T-helper 22 cell (primary cell): ENCODE measurements around the gene UBE2D3.
A peak's percentile ranks its signal among the peaks of the same experiment; 100 is the strongest.

Source experiments
- DNase-seq: peaks from one replicate; pipeline ENCODE4 v3.0.0-alpha.2; 2020; ENCODE audit warnings: low read depth

UBE2D3 gene

DNA sequence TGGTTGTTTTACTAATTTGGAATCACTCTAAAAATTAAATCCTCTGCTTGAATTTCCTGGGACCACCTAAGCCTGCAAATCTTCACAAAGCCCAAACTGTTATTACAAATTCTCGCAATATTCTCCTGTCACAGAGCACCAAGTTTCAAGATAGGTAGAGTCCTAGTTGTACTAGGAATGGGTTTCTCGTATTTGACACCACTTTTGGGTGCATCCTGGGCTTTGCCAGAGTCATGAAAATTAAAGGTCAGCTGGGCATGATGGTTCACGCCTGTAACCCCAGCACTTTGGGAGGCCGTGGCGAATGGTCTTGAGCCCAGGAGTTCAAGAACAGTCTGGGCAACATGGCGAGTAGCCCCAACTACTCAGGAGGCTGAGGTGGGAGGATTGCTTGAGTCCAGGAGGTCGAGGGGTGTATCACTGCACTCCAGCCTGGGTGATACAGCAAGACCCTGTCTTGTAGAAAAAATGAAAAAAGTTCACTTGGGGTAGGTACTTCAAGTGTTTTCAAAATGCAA, 36.0 kb downstream of the UBE2D3 start:
- DNase-seq, result no peak

DNA sequence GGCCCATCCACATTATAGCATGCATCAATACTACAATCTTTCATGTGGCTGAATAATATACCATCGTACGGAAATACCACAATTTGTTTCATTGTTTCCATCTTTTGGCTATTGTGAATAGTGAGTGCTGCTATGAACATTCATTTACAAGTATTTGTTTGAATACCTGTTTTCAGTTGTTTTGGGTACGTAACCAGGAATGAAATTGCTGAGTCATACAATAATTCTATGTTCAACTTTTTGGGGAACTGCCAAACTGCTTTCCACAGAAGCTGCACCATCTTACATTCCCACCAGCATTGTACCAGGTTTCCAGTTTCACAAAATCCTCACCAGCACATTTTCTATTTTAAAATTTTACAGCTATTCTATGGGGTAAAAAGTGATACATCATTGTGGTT, 38.0 kb downstream of the UBE2D3 start:
- no peak for DNase-seq

DNA sequence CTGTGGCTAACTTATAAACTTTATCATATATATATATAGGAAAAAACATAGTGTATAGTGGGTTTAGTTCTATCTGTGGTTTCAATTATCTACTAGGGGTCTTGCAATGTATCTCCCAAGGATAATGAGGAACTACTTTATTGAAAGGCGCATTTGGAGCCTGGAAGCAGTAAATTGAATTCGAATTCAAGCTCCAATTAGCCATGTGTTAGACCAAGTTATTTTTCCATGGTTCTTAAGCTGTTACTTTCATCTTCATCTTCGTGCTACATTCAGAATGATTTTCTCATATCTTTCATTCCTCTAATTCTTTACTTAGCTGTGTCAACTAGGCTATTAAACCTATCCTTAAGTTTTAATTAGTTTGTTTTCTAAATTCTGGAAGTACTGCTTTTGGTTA, 39.4 kb downstream of the UBE2D3 start:
- no peak for DNase-seq

DNA sequence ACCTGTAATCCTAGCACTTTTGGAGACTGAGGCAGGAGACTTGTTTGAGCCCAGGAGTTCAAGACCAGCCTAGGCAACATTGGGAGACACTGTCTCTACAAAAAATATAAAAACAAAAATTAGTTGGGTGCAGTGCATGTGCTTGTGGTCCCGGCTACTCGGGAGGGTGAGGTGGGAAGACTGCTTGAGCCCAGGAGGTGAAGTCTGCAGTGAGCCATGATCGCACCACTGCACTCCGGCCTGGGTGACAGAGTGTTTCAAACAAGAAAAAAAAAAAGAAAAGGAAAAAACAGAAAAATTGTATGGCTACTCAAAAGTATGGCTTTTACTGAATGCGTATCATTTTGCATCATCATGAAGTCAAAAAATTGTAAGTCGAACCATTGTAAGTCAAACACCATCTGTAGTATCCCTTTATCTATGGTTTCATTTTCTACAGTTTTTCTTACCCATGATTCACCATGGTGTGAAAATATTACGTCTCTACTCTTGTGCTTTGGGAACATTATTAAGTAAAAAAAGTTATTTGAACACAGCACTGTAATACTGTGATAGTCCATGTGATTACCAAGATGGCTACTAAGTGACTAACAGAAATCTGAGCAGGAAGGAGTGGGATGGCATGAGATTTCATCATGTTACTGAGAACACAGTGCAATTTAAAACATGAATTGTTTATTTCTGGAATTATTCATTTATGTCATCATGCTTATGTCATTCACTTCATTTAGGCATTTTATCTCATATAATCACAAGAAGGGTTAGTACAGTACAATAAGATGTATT, 40.1 kb downstream of the UBE2D3 start:
- DNase-seq, result no peak

DNA sequence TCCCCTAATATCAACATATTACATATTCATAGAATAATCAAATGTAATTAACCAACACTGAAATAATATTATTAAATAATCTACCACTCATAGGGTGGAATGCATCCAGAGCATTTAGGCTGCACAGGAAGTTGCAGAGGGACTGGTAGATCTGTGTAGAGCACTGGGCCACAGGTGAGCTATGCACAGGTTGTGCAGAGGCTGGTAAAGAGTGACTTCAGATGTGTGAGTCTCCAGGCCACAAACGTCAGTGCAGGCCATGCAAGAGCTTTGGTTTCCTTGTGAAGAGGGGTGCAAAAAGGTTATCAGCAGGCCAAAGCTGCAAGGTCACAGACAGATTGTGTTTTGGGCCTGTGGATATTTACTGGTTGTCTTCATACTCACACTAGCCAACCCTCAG, 41.1 kb downstream of the UBE2D3 start:
- no peak for DNase-seq

DNA sequence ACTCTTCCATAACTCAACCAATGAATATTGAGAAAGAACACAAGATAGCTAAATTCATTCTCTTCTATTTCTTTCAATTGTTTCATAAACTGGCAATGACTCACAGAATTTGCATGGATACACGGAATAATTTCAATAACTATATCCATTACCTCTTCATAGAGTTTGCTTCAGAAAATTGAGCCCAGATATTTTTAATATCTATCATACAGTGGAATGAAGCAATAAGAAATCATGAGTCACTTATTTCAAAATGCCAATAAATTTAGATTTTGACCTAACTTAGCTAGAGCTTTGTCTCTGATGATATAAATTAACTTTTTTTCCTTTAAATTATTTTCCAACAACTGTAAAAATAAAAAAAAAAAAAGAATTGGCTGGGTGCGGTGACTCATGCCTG, 44.3 kb downstream of the UBE2D3 start:
- DNase-seq, result no peak

DNA sequence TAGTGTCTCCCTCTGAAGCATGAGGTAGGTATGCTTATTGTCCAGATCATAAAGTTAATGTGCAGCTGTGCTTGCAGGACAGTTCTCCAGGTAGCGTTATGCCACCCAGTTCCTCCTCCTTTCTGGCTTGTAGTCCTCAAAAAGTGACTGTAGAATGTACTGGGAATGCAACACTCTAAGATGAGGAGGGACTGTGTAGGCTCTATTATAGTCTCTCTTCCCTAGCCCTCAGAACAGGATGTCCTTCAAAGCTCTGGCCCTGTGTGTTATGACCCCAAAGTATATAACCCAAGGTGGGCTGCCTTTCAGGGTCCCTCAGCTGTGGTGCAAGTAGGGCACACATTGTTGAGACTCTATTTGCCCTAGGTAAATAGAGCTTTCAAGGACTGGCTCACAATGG, 45.8 kb downstream of the UBE2D3 start:
- no peak for DNase-seq

DNA sequence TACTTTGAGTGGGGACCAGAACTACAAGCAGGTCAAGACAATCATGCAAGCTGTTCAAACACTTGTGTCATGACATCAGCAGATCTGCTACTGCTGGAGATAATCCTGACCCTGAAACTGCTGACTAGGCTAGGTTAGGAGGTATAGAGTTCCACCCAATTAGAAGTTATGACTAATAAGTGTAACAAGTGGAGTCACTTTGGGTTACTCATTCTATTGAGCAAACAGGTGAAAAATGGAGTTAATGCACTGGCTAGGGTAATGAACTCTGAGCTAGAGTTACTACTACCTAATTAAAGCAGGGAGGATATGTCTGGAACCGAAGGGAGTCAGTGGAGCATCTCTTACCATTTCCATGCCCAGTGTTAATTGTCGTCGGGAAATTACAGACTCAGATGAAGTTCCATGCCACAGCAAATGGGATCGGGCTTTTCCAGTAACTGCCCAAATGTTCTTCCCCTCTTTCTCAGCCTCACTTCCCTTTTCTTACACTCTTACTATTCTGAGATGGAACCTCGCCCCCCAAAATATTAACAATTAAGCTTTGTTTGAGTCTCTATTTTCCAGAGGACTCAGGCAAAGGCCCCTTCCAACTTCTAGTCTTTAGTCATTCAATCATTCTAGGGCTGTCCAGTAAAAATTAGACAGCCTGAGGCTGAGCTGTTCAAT, 46.7 kb downstream of the UBE2D3 start:
- DNase-seq, result no peak

DNA sequence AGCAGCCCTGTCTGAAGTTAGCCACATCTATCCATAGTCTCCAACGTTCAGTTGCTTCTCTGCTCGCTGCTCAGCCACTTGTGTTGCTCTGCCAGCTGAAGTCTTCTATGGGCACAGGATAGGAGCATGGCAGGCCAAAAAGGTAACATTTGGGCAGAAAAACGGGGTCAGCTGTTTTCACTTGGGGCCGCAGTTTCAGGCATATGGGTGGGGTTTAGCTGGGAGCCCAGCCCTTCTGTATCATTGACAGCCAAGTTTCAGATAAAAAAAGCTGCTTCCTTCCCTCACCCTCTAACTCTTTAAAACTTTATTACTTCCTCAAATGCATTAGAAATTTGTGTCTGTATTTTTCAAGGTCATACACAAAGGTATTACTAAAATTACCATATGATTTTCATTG, 48.1 kb downstream of the UBE2D3 start:
- no peak for DNase-seq

DNA sequence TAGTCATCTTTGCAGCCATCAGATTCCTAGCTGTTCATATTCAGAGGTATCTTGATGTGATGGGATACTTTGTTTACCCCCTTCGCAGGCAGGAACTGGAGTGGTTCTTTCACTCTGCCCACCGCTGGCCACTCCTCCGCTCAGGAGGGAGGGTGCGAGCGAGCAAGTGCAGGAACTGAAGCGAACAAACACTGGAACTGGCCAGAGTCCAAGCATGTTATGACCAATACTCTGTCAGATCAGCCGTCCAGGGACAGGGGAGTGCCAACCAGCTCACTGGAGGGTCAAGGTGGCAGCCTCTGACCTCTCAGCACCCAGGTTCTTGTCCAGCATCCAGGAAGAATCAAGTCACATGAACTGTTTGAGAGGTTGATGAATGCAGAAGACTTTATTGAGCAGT, 48.6 kb downstream of the UBE2D3 start:
- no peak for DNase-seq

DNA sequence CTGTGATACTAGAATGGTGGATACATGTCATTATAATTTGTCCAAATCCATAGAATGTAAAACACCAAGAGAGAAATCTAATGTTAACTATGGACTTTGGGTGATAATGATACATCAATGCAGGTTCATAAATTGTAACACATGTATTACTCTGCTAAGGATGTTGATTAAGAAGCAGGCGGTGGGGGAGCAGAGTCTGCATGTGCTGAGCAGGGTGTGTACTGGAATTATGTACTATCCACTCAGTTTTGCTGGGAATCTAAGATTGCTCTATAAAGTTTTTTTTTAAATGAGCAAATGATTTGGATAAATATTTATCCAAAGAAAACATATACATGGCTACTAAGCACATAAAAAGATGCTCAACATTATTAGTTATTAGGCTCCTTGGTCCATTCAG, 51.5 kb downstream of the UBE2D3 start:
- no peak for DNase-seq

DNA sequence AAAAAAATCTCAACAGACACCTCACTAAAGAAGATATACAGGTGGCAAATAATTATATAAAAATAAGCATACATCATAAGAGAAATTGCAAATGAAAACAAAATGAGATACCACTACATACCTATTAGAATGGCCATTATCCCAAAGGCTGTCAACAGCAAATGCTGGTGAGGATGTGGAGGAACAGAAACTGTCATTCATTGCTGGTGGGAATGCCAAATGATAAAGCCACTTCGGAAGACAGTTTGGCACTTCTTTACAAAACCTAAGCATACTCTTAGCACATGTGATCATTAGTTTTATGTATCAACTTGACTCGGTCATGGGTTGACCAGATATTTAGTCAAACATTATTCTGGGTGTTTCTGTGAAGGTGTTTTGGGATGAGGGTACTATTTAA, 53.1 kb downstream of the UBE2D3 start:
- DNase-seq, result no peak

DNA sequence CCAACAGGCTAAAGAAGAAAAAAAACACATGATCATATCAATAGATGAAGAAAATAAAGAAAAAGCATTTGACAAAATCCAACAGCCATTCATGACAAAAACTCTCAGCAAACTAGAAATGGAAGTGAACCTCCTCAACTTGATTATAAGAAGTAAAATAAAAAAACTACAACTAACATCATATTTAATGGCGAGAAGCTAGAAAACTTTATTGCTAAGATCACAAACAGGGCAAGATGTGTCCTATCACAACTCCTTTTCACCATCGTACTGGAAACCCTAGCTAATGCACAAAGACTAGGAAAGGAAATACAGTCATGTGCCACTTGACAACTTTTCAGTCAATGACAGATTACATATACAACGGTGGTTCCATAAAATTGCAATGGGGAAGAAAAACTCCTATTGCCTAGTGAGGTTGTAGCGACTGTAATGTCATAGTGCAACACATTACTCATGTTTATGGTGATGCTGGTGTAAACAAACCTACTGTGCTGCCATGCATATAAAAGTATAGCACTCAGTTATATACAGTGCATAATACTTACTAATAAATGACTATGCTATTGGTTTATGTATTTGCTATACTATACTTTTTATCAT, 54.5 kb downstream of the UBE2D3 start:
- no peak for DNase-seq

DNA sequence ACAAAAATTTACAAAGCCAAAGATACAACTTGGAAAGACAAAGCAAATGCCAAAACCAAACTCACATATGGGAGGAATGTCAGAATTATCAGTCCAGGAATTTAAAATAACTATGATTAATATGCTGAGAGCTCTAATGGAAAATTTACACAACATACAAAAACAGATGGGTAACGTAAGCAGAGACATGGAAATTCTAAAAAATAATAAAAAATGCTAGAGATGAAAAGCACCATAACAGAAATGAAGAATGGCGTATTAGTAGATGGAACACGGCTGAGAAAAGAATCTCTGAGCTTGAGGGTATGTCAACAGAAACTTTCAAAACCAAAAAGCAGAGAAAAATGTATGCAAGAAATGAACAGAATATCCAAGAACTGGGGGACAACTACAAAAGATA, 62.5 kb downstream of the UBE2D3 start:
- no peak for DNase-seq

DNA sequence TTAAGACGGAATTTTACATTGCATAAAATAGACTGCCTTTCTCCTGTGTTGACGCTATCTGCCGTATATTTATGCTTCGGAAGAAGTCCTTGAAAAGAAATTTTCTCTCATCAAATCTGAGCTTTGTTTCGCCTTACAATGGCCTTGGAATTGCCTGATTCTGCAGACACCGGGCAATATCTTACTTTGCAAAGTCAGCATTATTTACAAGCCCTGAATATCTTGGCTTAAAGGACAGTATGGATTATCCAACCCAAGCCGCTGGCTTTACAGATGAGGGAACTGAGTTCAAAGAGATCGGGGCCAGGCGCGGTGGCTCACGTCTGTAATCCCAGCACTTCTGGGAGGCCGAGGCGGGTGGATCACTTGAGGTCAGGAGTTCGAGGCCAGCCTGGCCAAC, 65.4 kb downstream of the UBE2D3 start:
- DNase-seq, result no peak

DNA sequence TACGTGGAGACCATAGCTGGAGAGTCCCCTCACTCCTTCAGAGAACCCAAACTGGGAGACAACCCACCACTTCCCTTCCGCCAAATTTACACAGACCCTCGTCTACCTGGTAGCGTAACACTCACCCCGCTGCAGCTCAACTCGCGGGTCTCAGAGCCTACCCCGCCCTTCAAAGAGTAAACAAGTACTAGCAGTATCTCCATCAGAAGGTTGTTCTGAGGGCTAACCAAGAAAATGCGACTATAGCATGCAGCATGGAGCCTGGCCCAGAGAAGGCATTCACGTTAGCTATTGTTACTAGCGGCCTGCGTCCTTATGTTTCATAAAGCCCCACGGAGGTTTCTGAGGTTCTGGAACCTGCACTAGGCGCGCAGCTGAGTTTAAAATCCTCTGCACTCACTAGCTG, 66.1 kb downstream of the UBE2D3 start:
- no peak for DNase-seq

DNA sequence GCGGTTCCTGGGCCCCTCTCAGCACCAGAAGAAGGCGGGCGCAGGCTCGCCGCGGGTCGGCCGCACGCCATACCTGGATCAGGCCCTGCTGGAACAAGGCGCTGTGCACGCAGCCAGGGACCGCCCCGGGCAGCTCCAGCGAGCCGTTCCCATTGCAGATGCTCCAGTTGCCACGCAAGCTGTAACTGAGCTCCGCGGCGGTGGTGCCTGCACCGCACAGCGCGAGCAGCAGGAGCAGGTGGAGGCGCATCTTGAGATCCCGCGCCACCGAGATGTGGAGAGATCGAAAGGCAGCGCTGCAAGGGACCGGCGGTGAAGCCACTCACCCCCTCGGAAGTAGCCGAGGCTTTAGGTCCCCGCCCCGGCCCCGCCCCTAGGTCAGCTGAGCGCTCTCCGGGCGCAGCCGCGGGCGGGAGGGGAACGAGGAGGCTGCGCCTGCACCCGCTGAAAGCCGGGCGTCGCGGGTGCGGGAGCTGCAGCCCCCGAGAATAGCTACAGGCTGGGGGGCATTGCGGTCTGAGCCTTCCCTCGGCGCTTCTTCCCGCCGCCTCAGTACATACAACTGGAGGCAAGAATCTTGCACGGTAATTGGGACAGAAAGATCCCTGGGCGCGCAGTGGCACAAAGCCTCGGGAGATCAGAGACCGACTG, 66.6 kb downstream of the UBE2D3 start, which contains the start of gene MANBA:
MANBA (minus strand) TSS at position 324 of the 651 bp plus-strand sequence; CDS start at position 250, 74 bp downstream.
- DNase-seq, result peak; percentile 74

DNA sequence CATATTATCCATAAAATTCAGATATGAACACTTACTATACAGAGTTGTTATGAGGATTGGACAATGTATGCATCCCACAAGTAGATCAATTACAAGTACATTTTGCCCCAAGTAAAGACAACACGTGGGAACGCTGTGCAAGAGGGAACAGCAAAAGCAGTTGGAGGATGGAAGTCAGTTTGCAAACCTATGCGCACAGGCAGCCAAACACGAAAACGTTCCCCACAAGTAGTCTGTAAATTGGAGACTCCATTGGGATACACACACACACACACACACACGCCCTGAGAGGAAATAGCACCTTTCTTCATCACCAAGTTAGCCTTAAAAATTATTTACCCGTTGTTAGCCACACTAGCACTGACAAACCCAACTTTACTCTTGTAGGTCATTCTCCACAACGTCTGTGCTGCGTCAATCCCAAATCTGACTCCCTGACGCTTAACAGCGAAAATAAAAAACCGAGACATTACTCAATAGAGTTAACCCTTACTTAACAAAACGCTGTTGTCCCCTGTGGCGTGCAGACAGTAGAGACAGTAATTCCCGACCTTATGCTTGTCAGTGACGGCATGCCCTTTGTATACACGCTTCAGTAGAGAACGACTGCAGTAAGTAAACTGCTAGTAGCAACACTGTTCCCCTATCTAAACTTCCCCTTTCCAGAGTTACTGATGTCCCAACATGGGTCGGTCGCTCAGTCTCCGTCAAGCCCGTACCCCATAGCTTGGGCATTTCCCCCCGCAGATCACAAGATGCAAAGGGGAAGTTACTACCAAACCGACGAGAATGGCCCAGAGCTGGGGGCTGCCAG, 67.3 kb downstream of the UBE2D3 start:
- DNase-seq, result no peak

DNA sequence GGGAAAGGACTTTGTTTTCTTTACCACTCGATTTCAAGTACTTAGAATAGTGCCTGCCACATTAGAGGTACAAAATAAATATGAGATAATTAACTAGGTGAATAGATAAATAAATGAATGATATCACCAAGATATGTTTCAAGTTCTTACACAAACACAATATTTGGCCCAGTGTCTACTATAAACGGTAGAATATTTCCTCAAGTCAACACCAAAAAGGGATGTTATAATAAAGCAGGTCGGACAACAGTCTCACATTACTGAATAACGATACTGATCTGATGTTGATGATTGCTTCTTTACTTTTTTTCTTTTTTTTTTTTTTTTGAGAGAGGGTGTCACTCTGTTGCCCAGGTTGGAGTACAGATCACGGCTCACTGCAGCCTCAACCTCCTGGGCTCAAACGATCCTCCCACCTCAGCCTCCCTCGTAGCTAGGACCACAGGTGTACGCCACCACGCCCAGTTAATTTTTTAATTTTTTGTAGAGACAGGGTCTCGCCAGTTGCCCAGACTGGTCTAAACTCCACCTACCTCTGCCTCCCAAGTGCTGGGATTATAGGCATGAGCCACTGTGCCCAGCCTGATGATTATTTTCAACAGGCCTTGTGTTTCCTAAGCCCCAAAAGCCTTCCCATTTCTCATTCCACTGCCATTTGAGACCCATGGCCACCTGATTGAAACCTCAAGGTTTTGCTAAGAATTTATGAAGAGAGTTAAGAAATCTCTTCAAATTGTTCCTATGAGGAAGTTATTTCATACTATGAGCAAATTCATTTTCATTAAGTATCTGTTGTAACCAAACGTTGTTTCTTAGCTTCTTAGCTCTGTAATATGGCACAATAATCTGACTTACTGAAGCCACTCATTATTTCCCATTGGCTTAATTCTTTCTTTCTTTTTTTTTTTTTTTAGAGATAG, 68.8 kb downstream of the UBE2D3 start:
- no peak for DNase-seq

DNA sequence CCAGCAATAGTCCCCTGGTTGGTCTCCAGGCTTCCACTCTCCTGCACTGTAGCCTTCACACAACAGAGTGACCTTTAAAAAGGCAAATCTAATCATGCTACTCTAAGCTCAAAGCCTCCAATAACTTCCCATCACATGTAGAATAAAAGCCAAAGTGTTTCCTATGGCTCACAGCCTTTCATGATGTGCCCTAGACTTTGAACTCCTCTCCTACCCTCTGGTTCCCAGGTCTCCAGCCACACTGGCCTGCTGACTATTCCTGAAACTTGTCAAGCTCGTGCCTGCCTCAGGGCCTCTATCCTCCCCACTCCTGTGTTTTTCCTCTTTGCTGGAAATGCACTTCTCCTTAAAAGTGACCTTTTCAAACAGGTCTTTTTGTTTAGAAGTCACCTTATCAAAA, 69.7 kb downstream of the UBE2D3 start:
- DNase-seq, result no peak

DNA sequence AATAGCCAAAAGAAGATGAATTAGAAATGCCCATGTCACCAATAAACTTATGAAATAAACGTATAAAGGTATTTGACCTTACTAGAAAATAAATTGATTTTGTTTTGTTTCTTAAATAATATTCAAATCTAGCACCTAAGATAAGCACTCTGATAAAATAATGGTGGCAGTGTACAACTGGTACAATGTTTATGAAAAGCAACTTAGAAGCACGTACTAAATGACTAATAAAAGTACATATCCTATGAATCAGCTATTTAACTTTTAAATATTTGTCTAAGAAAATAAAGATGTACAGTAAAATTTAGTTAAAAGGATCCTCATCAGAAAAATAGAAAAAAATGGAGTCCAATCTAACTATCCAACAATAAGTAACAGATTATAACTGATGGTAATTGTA, 73.3 kb downstream of the UBE2D3 start:
- DNase-seq, result no peak
